Body of pancreas (tissue), 4 donors: ENCODE data around the gene KCNK10. TPM values are rescaled to one million over a fixed set of nuclear protein-coding genes. Genes with fewer than 3 reads are reported as not detected.

Experiments
- ATAC-seq: fragments of 150-250 bp; one replicate; pipeline ENCODE4 v1.9.1; 2016
- DNase-seq, 4 donors: peaks; one replicate each; pipeline ENCODE4 v3.0.0-alpha.2; 2019
- H3K27ac ChIP-seq, 4 donors: fragments of 200-600 bp; sonication (generic); 1 replicate in 3 of 4; 2 replicates in 1 of 4; pipeline versions ENCODE4 v1.5.1 to v1.6.1; 2016 to 2019; ENCODE audit warnings: mild to moderate bottlenecking in 1 of 4, mixed read lengths in 1 of 4, moderate library complexity in 1 of 4
- H3K27me3 ChIP-seq, 2 donors: fragments of 200-600 bp; sonication (generic); one replicate each; pipeline ENCODE4 v1.6.0; 2016; ENCODE audit warnings: mild to moderate bottlenecking in 1 of 2
- H3K36me3 ChIP-seq, 2 donors: fragments of 200-600 bp; sonication (generic); replicated peaks in 1 of 2; 2 replicates each; pipeline ENCODE4 v1.5.1; 2016; ENCODE audit warnings: low read depth in 2 of 2; ENCODE audit not compliant: insufficient read depth in 1 of 2
- H3K4me1 ChIP-seq: fragments of 200-600 bp; sonication (generic); one replicate; pipeline ENCODE4 v1.6.0; 2016
- H3K4me3 ChIP-seq, 2 donors: fragments of 200-600 bp; sonication (generic); 1 replicate in 1 of 2; 2 replicates in 1 of 2; pipeline ENCODE4 v1.5.1; 2016 to 2019
- H3K9me3 ChIP-seq, 3 donors: fragments of 200-600 bp; sonication (generic); 1 replicate in 2 of 3; 2 replicates in 1 of 3; pipeline ENCODE4 v1.5.1; 2016
- POLR2A ChIP-seq, 3 donors: fragments of 450-650 bp; IDR thresholded peaks; one replicate each; pipeline ENCODE4 v1.6.1; 2016; ENCODE audit warnings: antibody characterized with exemption in 3 of 3, mild to moderate bottlenecking in 2 of 3
- WGBS, 2 donors: methylation state at CpG; one replicate each; pipeline ENCODE4 v1.1.5; 2017; 5-methylcytosine and 5-hydroxymethylcytosine counted together
- intact Hi-C: fragments of 100-400 bp; cut with DNase I; formaldehyde crosslinking; loops from one replicate; pipeline ENCODE4 v1.15.1; 2023
- total RNA-seq, 2 donors: library from RNA; depleted of rRNA; stranded (reverse); fragments of >200 nt; gene quantifications; one replicate each; pipeline ENCODE4 v1.1.0, GENCODE V29; 2016
- TF ChIP-seq, protein P1 (sequence below), 7 experiments: fragments of 450-650 bp in 4 of 7; fragments of 200-600 bp in 3 of 7; sonication (generic) in 3 of 7; IDR thresholded peaks; one replicate each; pipeline ENCODE4 v1.5.1; 2016 to 2019; ENCODE audit warnings: antibody characterized with exemption in 7 of 7

KCNK10 gene
- total RNA-seq, 2 donors from 2014 or later: 1.6 to 3.3 TPM

DNA sequence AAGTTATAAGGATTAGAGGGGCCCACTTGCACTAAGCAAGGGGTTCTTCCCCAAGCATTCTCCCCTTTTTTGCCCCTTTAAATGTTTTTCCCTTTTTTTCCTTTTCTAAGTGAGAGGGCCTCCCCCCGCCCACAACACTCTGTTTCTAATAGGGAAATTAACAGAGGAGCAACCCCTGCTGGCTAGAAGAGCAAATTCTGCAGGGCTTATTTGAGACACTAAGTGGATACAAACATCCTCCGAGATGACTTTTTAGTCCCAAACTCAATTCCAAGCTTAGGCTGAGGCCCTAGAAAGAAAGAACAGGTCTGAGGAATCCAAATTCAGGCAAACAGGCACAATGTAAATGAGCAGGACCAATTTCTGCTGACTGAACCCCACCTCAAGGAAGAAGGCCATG, 179.3 kb downstream of the KCNK10 start:
- H3K36me3 ChIP-seq: no peaks in the 10 kb centered on the region
- no peak for TF ChIP-seq POLR2A (IDR thresholded peaks at IDR 0.05)
- TF ChIP-seq, protein P1, sequence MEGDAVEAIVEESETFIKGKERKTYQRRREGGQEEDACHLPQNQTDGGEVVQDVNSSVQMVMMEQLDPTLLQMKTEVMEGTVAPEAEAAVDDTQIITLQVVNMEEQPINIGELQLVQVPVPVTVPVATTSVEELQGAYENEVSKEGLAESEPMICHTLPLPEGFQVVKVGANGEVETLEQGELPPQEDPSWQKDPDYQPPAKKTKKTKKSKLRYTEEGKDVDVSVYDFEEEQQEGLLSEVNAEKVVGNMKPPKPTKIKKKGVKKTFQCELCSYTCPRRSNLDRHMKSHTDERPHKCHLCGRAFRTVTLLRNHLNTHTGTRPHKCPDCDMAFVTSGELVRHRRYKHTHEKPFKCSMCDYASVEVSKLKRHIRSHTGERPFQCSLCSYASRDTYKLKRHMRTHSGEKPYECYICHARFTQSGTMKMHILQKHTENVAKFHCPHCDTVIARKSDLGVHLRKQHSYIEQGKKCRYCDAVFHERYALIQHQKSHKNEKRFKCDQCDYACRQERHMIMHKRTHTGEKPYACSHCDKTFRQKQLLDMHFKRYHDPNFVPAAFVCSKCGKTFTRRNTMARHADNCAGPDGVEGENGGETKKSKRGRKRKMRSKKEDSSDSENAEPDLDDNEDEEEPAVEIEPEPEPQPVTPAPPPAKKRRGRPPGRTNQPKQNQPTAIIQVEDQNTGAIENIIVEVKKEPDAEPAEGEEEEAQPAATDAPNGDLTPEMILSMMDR (IDR thresholded peaks at IDR 0.05): no peak
- no peak overlapping the region for H3K27ac ChIP-seq
- H3K9me3 ChIP-seq: no peaks in the 10 kb centered on the region
- DNase-seq (no peak), ATAC-seq (no peak)
- H3K4me3 ChIP-seq: no peak overlapping the region
- H3K27me3 ChIP-seq: no peaks in the 10 kb centered on the region
- intact Hi-C loops: no loop called here
- WGBS, 2 donors: 56 to 62% methylated on average over 2 of the region's 2 CpGs
- H3K4me1 ChIP-seq: no peaks in the 10 kb centered on the region

DNA sequence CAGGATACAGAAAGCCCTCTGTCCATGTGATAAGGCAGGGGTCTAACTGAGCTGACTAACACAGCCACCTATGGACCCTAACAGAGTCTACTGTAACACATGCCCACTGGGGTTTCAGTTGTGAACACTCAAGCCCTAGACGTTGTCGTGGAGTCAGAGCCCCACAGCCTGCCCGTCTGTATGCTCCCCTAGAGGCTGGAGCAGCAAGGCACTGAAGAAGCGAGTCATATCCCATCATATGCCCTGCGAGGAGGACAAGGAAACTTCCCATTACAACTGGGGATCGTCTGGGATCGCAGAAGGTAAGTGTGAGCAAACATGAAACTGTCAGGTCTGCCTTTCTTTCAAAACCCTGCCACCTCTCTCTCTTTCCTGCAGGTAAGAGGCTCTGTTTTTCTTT, 180.1 kb downstream of the KCNK10 start:
- H3K9me3 ChIP-seq: no peaks in the 10 kb centered on the region
- no peaks in the 10 kb centered on the region for H3K4me1 ChIP-seq
- H3K27me3 ChIP-seq: no peaks in the 10 kb centered on the region
- ATAC-seq (no peak), DNase-seq (no peak)
- no peaks in the 10 kb centered on the region for H3K36me3 ChIP-seq
- intact Hi-C loops: no loop called here
- 34 to 47% methylated on average over 7 of the region's 7 CpGs for WGBS, 2 donors
- TF ChIP-seq, protein P1 (IDR thresholded peaks at IDR 0.05): no peak
- no peak for TF ChIP-seq POLR2A (IDR thresholded peaks at IDR 0.05)
- H3K27ac ChIP-seq: no peak overlapping the region
- no peak overlapping the region for H3K4me3 ChIP-seq

GRCh38 chr14:88140874-88141273, 182.2 kb downstream of the KCNK10 start:
- ATAC-seq (no peak), DNase-seq (no peak)
- Histone ChIP-seq H3K27ac (no peak overlapping the region), H3K27me3 (no peaks in the 10 kb centered on the region), H3K9me3 (no peaks in the 10 kb centered on the region), H3K36me3 (no peaks in the 10 kb centered on the region), H3K4me3 (no peak overlapping the region), H3K4me1 (no peaks in the 10 kb centered on the region)
- intact Hi-C loops: no loop called here
- TF ChIP-seq, protein P1 (IDR thresholded peaks at IDR 0.05): no peak
- no peak for TF ChIP-seq POLR2A (IDR thresholded peaks at IDR 0.05)
- WGBS, 2 donors: 73 to 83% methylated on average over 3 of the region's 3 CpGs

DNA sequence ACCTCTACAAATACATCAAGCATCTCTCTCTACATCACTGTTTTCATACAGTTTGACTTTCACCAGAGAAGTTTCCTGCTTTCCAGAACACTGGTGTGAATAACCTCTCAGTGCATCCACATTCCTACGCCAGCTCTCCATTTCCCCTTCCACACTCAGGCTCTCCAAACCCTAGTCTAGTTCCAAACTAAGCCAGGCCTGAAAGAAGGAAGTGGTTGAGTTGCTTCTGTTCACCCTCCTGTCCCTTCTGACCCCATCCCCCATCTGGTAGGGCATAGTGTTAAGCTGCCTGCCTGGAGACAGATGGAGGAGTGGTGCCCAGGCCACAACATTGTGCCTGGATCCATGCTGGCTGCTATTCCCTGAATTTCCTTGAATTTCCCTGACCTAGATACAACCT, 185.7 kb downstream of the KCNK10 start:
- DNase-seq (no peak), ATAC-seq (no peak)
- Histone ChIP-seq H3K4me1 (no peaks in the 10 kb centered on the region), H3K27me3 (no peaks in the 10 kb centered on the region), H3K9me3 (no peaks in the 10 kb centered on the region), H3K36me3 (no peaks in the 10 kb centered on the region), H3K4me3 (no peak overlapping the region), H3K27ac (no peak overlapping the region)
- intact Hi-C loops: no loop called here
- no peak for TF ChIP-seq POLR2A (IDR thresholded peaks at IDR 0.05)
- TF ChIP-seq, protein P1 (IDR thresholded peaks at IDR 0.05): no peak
- 82 to 84% methylated on average over 1 of the region's 1 CpG for WGBS, 2 donors

Other genes starting within 250 kb of the KCNK10 start
- gene SPATA7, start 62.4 kb upstream of the KCNK10 start, total RNA-seq: 10 to 100 TPM in 1 of 2 donors, 1 to 10 TPM in 1; 8.9 to 14.3 TPM
- gene PTPN21, start 231.7 kb upstream of the KCNK10 start, total RNA-seq: 10 to 100 TPM; 10.5 to 10.9 TPM
- 10 to 100 TPM; 38.6 to 48.5 TPM for gene ZC3H14, start 239.8 kb upstream of the KCNK10 start, total RNA-seq